Activated T-cell treated with anti-CD3 and anti-CD28 coated beads, Interleukin-2, amount 50 U/mL, for 48 hours (primary cell): ENCODE measurements around the gene ACO2.
A peak's percentile ranks its signal among the peaks of the same experiment; 100 is the strongest.
"Not testable (repeated sequence)": the region's sequence is repeated elsewhere in the genome, so short reads cannot be mapped to it uniquely, and the experiment has no call there.

ENCODE experiments used
- DNase-seq, 2 experiments: peaks; one replicate each; pipeline ENCODE4 v3.0.0-alpha.2; 2020

ACO2 gene

GRCh38 chr22:41448189-41448808 is 20.6 kb upstream of the ACO2 start:
- DNase-seq = peak; percentile 89 to 91

- no peak for DNase-seq
Observed at GRCh38 chr22:41458161-41458728, 10.7 kb upstream of the ACO2 start.

- no peak for DNase-seq
Observed at GRCh38 chr22:41459431-41459830, 9.5 kb upstream of the ACO2 start.

- not testable (repeated sequence) for DNase-seq
Observed at GRCh38 chr22:41460071-41460470, 8.8 kb upstream of the ACO2 start.

- no peak for DNase-seq
Observed at GRCh38 chr22:41461901-41462300, 7.0 kb upstream of the ACO2 start.

GRCh38 chr22:41469218-41469851 is 418 bp downstream of the ACO2 start:
- no peak for DNase-seq

GRCh38 chr22:41470886-41471285 is 2.0 kb downstream of the ACO2 start:
- DNase-seq = no peak

GRCh38 chr22:41471568-41471967 is 2.7 kb downstream of the ACO2 start:
- DNase-seq = no peak

GRCh38 chr22:41474872-41475451 is 6.0 kb downstream of the ACO2 start:
- no peak for DNase-seq

GRCh38 chr22:41478473-41478872 is 9.6 kb downstream of the ACO2 start:
- DNase-seq = no peak

GRCh38 chr22:41478891-41479521 is 10.1 kb downstream of the ACO2 start:
- DNase-seq = no peak

GRCh38 chr22:41479671-41480396 is 10.9 kb downstream of the ACO2 start:
- DNase-seq = no peak

- DNase-seq = no peak
Observed at GRCh38 chr22:41480397-41480735, 11.4 kb downstream of the ACO2 start.

GRCh38 chr22:41481131-41481830 is 12.4 kb downstream of the ACO2 start:
- DNase-seq = no peak

GRCh38 chr22:41481925-41482318 is 13.0 kb downstream of the ACO2 start:
- DNase-seq = no peak

- DNase-seq = no peak
Observed at GRCh38 chr22:41482319-41482935, 13.5 kb downstream of the ACO2 start.

GRCh38 chr22:41485033-41485432 is 16.1 kb downstream of the ACO2 start:
- DNase-seq = no peak

- DNase-seq = no peak
Observed at GRCh38 chr22:41487037-41487935, 18.4 kb downstream of the ACO2 start.

- DNase-seq = no peak
Observed at GRCh38 chr22:41488076-41488475, 19.2 kb downstream of the ACO2 start.

GRCh38 chr22:41488596-41489385 is 19.9 kb downstream of the ACO2 start:
- DNase-seq = no peak
